GM12801 (cell line): ENCODE results near the gene CHPT1.

Source experiments
- CTCF ChIP-seq: IDR thresholded peaks from one replicate; pipeline ENCODE4 v1.5.1; 2011; ENCODE audit warnings: control low read depth; ENCODE audit not compliant: insufficient read length; ENCODE audit errors: extremely low read depth

The CHPT1 gene

GRCh38 chr12:101697197-101697929, at the start of gene CHPT1:
Gene CHPT1, plus strand, starts transcription at chr12:101697640. Its CDS starts 222 bp downstream, at chr12:101697862.
- TF ChIP-seq CTCF = no peak

GRCh38 chr12:101647711-101648110, 49.7 kb upstream of the CHPT1 start:
- no peak for TF ChIP-seq CTCF

- no peak for TF ChIP-seq CTCF
Observed at GRCh38 chr12:101648195-101648594, 49.2 kb upstream of the CHPT1 start.

- TF ChIP-seq CTCF = no peak
Observed at GRCh38 chr12:101650346-101651117, 46.9 kb upstream of the CHPT1 start.

GRCh38 chr12:101653030-101653429, 44.4 kb upstream of the CHPT1 start:
- TF ChIP-seq CTCF = no peak

- no peak for TF ChIP-seq CTCF
Observed at GRCh38 chr12:101653503-101653902, 43.9 kb upstream of the CHPT1 start.

- TF ChIP-seq CTCF = no peak
Observed at GRCh38 chr12:101654442-101654841, 43.0 kb upstream of the CHPT1 start.
